GM18502 (cell line): Measurements from ENCODE around the gene TTC9.

Source experiments
- ATAC-seq: cut with Tn5 transposase; IDR thresholded peaks from one replicate; pipeline ENCODE4 v1.9.1; 2021; ENCODE audit warnings: mild to moderate bottlenecking; ENCODE audit not compliant: unreplicated experiment, poor library complexity

The TTC9 gene

GRCh38 chr14:70643967-70644366 lies 2.3 kb downstream of the TTC9 start:
- ATAC-seq = no peak

GRCh38 chr14:70645892-70646291 lies 4.2 kb downstream of the TTC9 start:
- ATAC-seq = no peak

GRCh38 chr14:70646705-70647104 lies 5.0 kb downstream of the TTC9 start:
- no peak for ATAC-seq

- ATAC-seq = no peak
These were observed 6.6 kb downstream of the TTC9 start for GRCh38 chr14:70648346-70648745.

GRCh38 chr14:70649803-70650202 lies 8.1 kb downstream of the TTC9 start:
- ATAC-seq = no peak

GRCh38 chr14:70651522-70651921 lies 9.8 kb downstream of the TTC9 start:
- ATAC-seq = no peak

- ATAC-seq = no peak
These were observed 11.2 kb downstream of the TTC9 start for GRCh38 chr14:70652871-70653270.

GRCh38 chr14:70653662-70654061 lies 11.9 kb downstream of the TTC9 start:
- no peak for ATAC-seq

- ATAC-seq = peak; percentile 32
These were observed 12.9 kb downstream of the TTC9 start for GRCh38 chr14:70654632-70655031.

GRCh38 chr14:70655110-70655826 lies 13.6 kb downstream of the TTC9 start:
- ATAC-seq = peak; percentile 79

GRCh38 chr14:70658899-70659298 lies 17.2 kb downstream of the TTC9 start:
- ATAC-seq = no peak

GRCh38 chr14:70660967-70661893 lies 19.5 kb downstream of the TTC9 start:
- ATAC-seq = no peak

GRCh38 chr14:70662080-70662479 lies 20.4 kb downstream of the TTC9 start:
- ATAC-seq = no peak

GRCh38 chr14:70662816-70663215 lies 21.1 kb downstream of the TTC9 start:
- no peak for ATAC-seq

GRCh38 chr14:70663707-70664179 lies 22.0 kb downstream of the TTC9 start:
- no peak for ATAC-seq

GRCh38 chr14:70664698-70665447 lies 23.2 kb downstream of the TTC9 start:
- peak; percentile 15 for ATAC-seq

GRCh38 chr14:70665448-70666360 lies 24.0 kb downstream of the TTC9 start:
- peak; percentile 57 for ATAC-seq

- no peak for ATAC-seq
These were observed 24.6 kb downstream of the TTC9 start for GRCh38 chr14:70666361-70666686.

GRCh38 chr14:70670992-70671651 lies 29.4 kb downstream of the TTC9 start:
- no peak for ATAC-seq
